ENCODE data around the gene ATP5IF1. TPM values are rescaled to one million over a fixed set of nuclear protein-coding genes. Genes with fewer than 3 reads are reported as not detected.
A peak's percentile ranks its signal among the peaks of the same experiment; 100 is the strongest.

Gene ATP5IF1
- total and polyA plus RNA-seq, 2 of the 13 experiments (the other 11 are each of a cell fraction or from before 2014, with no cell fraction given), result 97.7 to 131 TPM

DNA sequence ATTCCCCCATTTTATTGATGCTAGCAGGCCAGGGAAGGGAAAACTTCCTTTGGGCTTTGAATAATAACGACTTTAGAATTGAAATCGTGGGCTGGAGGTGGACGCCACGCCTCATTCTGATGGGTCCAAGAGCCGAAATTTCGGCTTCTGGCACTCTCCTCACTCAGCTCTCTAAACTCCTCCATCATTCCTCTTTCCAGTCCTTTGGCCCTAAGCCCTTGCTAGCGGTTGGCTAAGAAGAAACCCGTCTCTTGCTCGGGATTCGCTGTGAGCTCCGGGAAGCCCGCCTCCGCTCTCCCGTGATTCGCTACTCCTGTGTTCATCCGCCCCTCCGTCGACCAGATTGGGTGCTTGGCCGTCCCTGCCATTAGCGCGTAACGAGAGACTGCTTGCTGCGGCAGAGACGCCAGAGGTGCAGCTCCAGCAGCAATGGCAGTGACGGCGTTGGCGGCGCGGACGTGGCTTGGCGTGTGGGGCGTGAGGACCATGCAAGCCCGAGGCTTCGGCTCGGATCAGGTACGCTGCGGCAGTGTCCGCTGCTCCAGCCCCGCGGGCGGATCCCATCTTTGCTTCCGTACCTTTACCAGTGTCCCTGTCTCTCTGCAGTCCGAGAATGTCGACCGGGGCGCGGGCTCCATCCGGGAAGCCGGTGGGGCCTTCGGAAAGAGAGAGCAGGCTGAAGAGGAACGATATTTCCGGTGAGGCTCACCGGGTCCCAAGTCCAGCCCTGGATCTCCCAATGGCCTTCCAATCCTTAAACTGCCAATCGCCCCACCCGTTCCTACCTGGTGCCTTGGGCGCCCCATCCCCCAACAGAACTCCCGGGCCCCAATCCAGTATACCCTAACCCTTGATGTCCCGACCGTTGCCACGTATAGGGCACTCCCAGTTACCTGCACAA is at the start of gene ATP5IF1 (continued):
- TF ChIP-seq, protein P1, sequence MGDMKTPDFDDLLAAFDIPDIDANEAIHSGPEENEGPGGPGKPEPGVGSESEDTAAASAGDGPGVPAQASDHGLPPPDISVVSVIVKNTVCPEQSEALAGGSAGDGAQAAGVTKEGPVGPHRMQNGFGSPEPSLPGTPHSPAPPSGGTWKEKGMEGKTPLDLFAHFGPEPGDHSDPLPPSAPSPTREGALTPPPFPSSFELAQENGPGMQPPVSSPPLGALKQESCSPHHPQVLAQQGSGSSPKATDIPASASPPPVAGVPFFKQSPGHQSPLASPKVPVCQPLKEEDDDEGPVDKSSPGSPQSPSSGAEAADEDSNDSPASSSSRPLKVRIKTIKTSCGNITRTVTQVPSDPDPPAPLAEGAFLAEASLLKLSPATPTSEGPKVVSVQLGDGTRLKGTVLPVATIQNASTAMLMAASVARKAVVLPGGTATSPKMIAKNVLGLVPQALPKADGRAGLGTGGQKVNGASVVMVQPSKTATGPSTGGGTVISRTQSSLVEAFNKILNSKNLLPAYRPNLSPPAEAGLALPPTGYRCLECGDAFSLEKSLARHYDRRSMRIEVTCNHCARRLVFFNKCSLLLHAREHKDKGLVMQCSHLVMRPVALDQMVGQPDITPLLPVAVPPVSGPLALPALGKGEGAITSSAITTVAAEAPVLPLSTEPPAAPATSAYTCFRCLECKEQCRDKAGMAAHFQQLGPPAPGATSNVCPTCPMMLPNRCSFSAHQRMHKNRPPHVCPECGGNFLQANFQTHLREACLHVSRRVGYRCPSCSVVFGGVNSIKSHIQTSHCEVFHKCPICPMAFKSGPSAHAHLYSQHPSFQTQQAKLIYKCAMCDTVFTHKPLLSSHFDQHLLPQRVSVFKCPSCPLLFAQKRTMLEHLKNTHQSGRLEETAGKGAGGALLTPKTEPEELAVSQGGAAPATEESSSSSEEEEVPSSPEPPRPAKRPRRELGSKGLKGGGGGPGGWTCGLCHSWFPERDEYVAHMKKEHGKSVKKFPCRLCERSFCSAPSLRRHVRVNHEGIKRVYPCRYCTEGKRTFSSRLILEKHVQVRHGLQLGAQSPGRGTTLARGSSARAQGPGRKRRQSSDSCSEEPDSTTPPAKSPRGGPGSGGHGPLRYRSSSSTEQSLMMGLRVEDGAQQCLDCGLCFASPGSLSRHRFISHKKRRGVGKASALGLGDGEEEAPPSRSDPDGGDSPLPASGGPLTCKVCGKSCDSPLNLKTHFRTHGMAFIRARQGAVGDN (CRISPR knock-in tag; IDR thresholded peaks at IDR 0.05), result peak; percentile 89
- TF ChIP-seq TBP (CRISPR knock-in tag; IDR thresholded peaks at IDR 0.05) (no peak), RCOR2 (CRISPR knock-in tag; IDR thresholded peaks at IDR 0.05) (no peak), ZNF17 (CRISPR knock-in tag; IDR thresholded peaks at IDR 0.05) (no peak), TBL1XR1 (IDR thresholded peaks at IDR 0.05; ENCODE audit: borderline replicate concordance, low read length, partially characterized antibody) (no peak), ZNF768 (CRISPR knock-in tag; IDR thresholded peaks at IDR 0.05) (peak; percentile 75; the same call in 1 of the 2 replicates), HIVEP1 (CRISPR knock-in tag; IDR thresholded peaks at IDR 0.05) (no peak), ZNF672 (CRISPR knock-in tag; IDR thresholded peaks at IDR 0.05) (no peak), PCBP2 (optimal IDR thresholded peaks at IDR 0.05; ENCODE audit: low read depth, low read length, poor library complexity, severe bottlenecking) (no peak), CREM (IDR thresholded peaks at IDR 0.05) (peak; percentile 69), CREM (CRISPR knock-in tag; IDR thresholded peaks at IDR 0.05) (no peak), ZNF274 (CRISPR knock-in tag; IDR thresholded peaks at IDR 0.05) (no peak), ZNF432 (CRISPR knock-in tag; IDR thresholded peaks at IDR 0.05; ENCODE audit: borderline replicate concordance) (no peak), ZNF598 (CRISPR knock-in tag; IDR thresholded peaks at IDR 0.05; ENCODE audit: borderline replicate concordance) (peak; percentile 52; the same call in 1 of the 2 replicates)
- TF ChIP-seq, protein P2, sequence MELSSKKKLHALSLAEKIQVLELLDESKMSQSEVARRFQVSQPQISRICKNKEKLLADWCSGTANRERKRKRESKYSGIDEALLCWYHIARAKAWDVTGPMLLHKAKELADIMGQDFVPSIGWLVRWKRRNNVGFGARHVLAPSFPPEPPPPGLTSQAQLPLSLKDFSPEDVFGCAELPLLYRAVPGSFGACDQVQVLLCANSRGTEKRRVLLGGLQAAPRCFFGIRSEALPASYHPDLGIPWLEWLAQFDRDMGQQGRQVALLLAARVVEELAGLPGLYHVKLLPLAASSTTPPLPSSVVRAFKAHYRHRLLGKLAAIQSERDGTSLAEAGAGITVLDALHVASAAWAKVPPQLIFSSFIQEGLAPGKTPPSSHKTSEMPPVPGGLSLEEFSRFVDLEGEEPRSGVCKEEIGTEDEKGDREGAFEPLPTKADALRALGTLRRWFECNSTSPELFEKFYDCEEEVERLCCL (CRISPR knock-in tag; IDR thresholded peaks at IDR 0.05; ENCODE audit: borderline replicate concordance), result peak; percentile 66; the same call in 1 of the 2 replicates
- TF ChIP-seq, protein P3, sequence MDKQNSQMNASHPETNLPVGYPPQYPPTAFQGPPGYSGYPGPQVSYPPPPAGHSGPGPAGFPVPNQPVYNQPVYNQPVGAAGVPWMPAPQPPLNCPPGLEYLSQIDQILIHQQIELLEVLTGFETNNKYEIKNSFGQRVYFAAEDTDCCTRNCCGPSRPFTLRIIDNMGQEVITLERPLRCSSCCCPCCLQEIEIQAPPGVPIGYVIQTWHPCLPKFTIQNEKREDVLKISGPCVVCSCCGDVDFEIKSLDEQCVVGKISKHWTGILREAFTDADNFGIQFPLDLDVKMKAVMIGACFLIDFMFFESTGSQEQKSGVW (CRISPR knock-in tag; IDR thresholded peaks at IDR 0.05; ENCODE audit: borderline replicate concordance), result no peak
- TF ChIP-seq, protein P4, sequence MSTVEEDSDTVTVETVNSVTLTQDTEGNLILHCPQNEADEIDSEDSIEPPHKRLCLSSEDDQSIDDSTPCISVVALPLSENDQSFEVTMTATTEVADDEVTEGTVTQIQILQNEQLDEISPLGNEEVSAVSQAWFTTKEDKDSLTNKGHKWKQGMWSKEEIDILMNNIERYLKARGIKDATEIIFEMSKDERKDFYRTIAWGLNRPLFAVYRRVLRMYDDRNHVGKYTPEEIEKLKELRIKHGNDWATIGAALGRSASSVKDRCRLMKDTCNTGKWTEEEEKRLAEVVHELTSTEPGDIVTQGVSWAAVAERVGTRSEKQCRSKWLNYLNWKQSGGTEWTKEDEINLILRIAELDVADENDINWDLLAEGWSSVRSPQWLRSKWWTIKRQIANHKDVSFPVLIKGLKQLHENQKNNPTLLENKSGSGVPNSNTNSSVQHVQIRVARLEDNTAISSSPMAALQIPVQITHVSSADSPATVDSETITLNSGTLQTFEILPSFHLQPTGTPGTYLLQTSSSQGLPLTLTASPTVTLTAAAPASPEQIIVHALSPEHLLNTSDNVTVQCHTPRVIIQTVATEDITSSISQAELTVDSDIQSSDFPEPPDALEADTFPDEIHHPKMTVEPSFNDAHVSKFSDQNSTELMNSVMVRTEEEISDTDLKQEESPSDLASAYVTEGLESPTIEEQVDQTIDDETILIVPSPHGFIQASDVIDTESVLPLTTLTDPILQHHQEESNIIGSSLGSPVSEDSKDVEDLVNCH (CRISPR knock-in tag; IDR thresholded peaks at IDR 0.05), result peak; percentile 86; the same call in 1 of the 2 replicates
- TF ChIP-seq, protein P5, sequence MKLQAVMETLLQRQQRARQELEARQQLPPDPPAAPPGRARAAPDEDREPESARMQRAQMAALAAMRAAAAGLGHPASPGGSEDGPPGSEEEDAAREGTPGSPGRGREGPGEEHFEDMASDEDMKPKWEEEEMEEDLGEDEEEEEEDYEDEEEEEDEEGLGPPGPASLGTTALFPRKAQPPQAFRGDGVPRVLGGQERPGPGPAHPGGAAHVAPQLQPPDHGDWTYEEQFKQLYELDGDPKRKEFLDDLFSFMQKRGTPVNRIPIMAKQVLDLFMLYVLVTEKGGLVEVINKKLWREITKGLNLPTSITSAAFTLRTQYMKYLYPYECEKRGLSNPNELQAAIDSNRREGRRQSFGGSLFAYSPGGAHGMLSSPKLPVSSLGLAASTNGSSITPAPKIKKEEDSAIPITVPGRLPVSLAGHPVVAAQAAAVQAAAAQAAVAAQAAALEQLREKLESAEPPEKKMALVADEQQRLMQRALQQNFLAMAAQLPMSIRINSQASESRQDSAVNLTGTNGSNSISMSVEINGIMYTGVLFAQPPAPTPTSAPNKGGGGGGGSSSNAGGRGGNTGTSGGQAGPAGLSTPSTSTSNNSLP (IDR thresholded peaks at IDR 0.05; ENCODE audit: low read depth, low read length), result no peak

Measured in HepG2 (cell line).